ENCODE data around the gene ARID1B. TPM values are rescaled to one million over a fixed set of nuclear protein-coding genes. Genes with fewer than 3 reads are reported as not detected.

ARID1B gene
- total RNA-seq, 1 experiment from 2014 or later, result 60.3 TPM

DNA sequence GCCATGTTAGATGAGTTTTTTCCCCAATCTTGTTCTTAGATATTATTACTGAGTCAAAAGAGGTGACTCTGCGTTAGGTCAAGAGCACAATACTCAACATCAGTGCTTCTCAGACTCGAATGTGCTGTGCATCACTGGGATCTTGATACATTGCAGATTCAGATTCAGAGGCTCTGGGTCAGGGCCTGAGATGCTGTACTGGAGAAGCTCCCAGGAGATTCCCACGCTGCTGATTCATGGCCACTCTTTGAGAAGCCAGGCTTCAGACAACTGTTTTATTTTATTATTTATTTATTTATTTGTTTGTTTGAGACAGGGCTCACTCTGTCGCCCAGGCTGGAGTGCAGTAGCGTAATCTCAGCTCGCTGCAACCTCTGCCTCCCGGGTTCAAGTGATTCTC lies 41.4 kb upstream of the ARID1B start:
- ChIA-PET CTCF (interaction anchor here (1.4 kb wide), 1 partner anchor 11 kb away, joined by 3 read pairs; no protein-coding TSS in a partner anchor), POLR2A (no interaction called here)
- peaks cover 5% of the 10 kb centered on the region; the same call in 1 of the 2 replicates for H3K4me1 Mint-ChIP-seq
- H3K27me3 Mint-ChIP-seq (ENCODE audit: low read depth), result no peaks in the 10 kb centered on the region; the same call in 1 of the 2 replicates
- peaks cover 14% of the 10 kb centered on the region for H3K9me3 Mint-ChIP-seq
- H3K4me3 Mint-ChIP-seq, result no peak overlapping the region
- no peak overlapping the region for H3K27ac Mint-ChIP-seq
- DNase-seq (ENCODE audit: low spot score) (no peak), ATAC-seq (no peak)
- H3K36me3 Mint-ChIP-seq, result peaks cover 11% of the 10 kb centered on the region
- TF ChIP-seq ZNF121 (CRISPR knock-in tag; IDR thresholded peaks at IDR 0.05) (no peak), SP1 (CRISPR knock-in tag; conservative IDR thresholded peaks at IDR 0.05) (no peak), CREB1 (CRISPR knock-in tag; IDR thresholded peaks at IDR 0.05) (no peak), JUN (CRISPR knock-in tag; IDR thresholded peaks at IDR 0.05) (no peak), GRHL2 (CRISPR knock-in tag; IDR thresholded peaks at IDR 0.05; ENCODE audit: insufficient replicate concordance, severe bottlenecking) (no peak), RORB (CRISPR knock-in tag; IDR thresholded peaks at IDR 0.05) (no peak), MXD4 (CRISPR knock-in tag; IDR thresholded peaks at IDR 0.05; ENCODE audit: borderline replicate concordance) (no peak), NR3C1 (CRISPR knock-in tag; conservative IDR thresholded peaks at IDR 0.05; ENCODE audit: low read depth) (no peak), KAT7 (CRISPR knock-in tag; IDR thresholded peaks at IDR 0.05; ENCODE audit: borderline replicate concordance) (no peak), ZNF219 (CRISPR knock-in tag; IDR thresholded peaks at IDR 0.05; ENCODE audit: borderline replicate concordance) (no peak), SOX15 (CRISPR knock-in tag; IDR thresholded peaks at IDR 0.05) (no peak), ZBTB21 (CRISPR knock-in tag; IDR thresholded peaks at IDR 0.05; ENCODE audit: borderline replicate concordance) (no peak)
- TF ChIP-seq, protein P1, sequence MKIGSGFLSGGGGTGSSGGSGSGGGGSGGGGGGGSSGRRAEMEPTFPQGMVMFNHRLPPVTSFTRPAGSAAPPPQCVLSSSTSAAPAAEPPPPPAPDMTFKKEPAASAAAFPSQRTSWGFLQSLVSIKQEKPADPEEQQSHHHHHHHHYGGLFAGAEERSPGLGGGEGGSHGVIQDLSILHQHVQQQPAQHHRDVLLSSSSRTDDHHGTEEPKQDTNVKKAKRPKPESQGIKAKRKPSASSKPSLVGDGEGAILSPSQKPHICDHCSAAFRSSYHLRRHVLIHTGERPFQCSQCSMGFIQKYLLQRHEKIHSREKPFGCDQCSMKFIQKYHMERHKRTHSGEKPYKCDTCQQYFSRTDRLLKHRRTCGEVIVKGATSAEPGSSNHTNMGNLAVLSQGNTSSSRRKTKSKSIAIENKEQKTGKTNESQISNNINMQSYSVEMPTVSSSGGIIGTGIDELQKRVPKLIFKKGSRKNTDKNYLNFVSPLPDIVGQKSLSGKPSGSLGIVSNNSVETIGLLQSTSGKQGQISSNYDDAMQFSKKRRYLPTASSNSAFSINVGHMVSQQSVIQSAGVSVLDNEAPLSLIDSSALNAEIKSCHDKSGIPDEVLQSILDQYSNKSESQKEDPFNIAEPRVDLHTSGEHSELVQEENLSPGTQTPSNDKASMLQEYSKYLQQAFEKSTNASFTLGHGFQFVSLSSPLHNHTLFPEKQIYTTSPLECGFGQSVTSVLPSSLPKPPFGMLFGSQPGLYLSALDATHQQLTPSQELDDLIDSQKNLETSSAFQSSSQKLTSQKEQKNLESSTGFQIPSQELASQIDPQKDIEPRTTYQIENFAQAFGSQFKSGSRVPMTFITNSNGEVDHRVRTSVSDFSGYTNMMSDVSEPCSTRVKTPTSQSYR (CRISPR knock-in tag; IDR thresholded peaks at IDR 0.05), result no peak
- TF ChIP-seq, protein P2, sequence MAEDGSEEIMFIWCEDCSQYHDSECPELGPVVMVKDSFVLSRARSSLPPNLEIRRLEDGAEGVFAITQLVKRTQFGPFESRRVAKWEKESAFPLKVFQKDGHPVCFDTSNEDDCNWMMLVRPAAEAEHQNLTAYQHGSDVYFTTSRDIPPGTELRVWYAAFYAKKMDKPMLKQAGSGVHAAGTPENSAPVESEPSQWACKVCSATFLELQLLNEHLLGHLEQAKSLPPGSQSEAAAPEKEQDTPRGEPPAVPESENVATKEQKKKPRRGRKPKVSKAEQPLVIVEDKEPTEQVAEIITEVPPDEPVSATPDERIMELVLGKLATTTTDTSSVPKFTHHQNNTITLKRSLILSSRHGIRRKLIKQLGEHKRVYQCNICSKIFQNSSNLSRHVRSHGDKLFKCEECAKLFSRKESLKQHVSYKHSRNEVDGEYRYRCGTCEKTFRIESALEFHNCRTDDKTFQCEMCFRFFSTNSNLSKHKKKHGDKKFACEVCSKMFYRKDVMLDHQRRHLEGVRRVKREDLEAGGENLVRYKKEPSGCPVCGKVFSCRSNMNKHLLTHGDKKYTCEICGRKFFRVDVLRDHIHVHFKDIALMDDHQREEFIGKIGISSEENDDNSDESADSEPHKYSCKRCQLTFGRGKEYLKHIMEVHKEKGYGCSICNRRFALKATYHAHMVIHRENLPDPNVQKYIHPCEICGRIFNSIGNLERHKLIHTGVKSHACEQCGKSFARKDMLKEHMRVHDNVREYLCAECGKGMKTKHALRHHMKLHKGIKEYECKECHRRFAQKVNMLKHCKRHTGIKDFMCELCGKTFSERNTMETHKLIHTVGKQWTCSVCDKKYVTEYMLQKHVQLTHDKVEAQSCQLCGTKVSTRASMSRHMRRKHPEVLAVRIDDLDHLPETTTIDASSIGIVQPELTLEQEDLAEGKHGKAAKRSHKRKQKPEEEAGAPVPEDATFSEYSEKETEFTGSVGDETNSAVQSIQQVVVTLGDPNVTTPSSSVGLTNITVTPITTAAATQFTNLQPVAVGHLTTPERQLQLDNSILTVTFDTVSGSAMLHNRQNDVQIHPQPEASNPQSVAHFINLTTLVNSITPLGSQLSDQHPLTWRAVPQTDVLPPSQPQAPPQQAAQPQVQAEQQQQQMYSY (CRISPR knock-in tag; IDR thresholded peaks at IDR 0.05), result no peak
- TF ChIP-seq, protein P3, sequence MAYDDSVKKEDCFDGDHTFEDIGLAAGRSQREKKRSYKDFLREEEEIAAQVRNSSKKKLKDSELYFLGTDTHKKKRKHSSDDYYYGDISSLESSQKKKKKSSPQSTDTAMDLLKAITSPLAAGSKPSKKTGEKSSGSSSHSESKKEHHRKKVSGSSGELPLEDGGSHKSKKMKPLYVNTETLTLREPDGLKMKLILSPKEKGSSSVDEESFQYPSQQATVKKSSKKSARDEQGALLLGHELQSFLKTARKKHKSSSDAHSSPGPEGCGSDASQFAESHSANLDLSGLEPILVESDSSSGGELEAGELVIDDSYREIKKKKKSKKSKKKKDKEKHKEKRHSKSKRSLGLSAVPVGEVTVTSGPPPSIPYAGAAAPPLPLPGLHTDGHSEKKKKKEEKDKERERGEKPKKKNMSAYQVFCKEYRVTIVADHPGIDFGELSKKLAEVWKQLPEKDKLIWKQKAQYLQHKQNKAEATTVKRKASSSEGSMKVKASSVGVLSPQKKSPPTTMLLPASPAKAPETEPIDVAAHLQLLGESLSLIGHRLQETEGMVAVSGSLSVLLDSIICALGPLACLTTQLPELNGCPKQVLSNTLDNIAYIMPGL (CRISPR knock-in tag; IDR thresholded peaks at IDR 0.05), result no peak
- TF ChIP-seq, protein P4, sequence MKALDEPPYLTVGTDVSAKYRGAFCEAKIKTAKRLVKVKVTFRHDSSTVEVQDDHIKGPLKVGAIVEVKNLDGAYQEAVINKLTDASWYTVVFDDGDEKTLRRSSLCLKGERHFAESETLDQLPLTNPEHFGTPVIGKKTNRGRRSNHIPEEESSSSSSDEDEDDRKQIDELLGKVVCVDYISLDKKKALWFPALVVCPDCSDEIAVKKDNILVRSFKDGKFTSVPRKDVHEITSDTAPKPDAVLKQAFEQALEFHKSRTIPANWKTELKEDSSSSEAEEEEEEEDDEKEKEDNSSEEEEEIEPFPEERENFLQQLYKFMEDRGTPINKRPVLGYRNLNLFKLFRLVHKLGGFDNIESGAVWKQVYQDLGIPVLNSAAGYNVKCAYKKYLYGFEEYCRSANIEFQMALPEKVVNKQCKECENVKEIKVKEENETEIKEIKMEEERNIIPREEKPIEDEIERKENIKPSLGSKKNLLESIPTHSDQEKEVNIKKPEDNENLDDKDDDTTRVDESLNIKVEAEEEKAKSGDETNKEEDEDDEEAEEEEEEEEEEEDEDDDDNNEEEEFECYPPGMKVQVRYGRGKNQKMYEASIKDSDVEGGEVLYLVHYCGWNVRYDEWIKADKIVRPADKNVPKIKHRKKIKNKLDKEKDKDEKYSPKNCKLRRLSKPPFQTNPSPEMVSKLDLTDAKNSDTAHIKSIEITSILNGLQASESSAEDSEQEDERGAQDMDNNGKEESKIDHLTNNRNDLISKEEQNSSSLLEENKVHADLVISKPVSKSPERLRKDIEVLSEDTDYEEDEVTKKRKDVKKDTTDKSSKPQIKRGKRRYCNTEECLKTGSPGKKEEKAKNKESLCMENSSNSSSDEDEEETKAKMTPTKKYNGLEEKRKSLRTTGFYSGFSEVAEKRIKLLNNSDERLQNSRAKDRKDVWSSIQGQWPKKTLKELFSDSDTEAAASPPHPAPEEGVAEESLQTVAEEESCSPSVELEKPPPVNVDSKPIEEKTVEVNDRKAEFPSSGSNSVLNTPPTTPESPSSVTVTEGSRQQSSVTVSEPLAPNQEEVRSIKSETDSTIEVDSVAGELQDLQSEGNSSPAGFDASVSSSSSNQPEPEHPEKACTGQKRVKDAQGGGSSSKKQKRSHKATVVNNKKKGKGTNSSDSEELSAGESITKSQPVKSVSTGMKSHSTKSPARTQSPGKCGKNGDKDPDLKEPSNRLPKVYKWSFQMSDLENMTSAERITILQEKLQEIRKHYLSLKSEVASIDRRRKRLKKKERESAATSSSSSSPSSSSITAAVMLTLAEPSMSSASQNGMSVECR (CRISPR knock-in tag; IDR thresholded peaks at IDR 0.05; ENCODE audit: borderline replicate concordance), result no peak
- TF ChIP-seq, protein P5, sequence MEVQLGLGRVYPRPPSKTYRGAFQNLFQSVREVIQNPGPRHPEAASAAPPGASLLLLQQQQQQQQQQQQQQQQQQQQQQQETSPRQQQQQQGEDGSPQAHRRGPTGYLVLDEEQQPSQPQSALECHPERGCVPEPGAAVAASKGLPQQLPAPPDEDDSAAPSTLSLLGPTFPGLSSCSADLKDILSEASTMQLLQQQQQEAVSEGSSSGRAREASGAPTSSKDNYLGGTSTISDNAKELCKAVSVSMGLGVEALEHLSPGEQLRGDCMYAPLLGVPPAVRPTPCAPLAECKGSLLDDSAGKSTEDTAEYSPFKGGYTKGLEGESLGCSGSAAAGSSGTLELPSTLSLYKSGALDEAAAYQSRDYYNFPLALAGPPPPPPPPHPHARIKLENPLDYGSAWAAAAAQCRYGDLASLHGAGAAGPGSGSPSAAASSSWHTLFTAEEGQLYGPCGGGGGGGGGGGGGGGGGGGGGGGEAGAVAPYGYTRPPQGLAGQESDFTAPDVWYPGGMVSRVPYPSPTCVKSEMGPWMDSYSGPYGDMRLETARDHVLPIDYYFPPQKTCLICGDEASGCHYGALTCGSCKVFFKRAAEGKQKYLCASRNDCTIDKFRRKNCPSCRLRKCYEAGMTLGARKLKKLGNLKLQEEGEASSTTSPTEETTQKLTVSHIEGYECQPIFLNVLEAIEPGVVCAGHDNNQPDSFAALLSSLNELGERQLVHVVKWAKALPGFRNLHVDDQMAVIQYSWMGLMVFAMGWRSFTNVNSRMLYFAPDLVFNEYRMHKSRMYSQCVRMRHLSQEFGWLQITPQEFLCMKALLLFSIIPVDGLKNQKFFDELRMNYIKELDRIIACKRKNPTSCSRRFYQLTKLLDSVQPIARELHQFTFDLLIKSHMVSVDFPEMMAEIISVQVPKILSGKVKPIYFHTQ (CRISPR knock-in tag; IDR thresholded peaks at IDR 0.05), result no peak
- TF ChIP-seq, protein P6, sequence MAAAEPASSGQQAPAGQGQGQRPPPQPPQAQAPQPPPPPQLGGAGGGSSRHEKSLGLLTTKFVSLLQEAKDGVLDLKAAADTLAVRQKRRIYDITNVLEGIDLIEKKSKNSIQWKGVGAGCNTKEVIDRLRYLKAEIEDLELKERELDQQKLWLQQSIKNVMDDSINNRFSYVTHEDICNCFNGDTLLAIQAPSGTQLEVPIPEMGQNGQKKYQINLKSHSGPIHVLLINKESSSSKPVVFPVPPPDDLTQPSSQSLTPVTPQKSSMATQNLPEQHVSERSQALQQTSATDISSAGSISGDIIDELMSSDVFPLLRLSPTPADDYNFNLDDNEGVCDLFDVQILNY (CRISPR knock-in tag; IDR thresholded peaks at IDR 0.05), result no peak
